Endothelial cell of umbilical vein (primary cell): ENCODE results near the gene MYOM3. TPM values are rescaled to one million over a fixed set of nuclear protein-coding genes. Genes with fewer than 3 reads are reported as not detected.

Experiments
- BruUV-seq: library from RNA; stranded (reverse); fragments of 400-500 nt; replicated peaks from 2 replicates; lab custom pipeline; 2021; lab: Mats Ljungman, UMichigan
- CTCF ChIA-PET: fragments of 300-600, 350-600 bp; sonication (Branson Sonifier 250); formaldehyde crosslinking; loops from one replicate; lab custom pipeline; 2021; ENCODE audit warnings: antibody characterized with exemption, inconsistent platforms; lab: Charles Lee
- POLR2A ChIA-PET: fragments of 300-600, 350-600 bp; sonication (Branson Sonifier 250); formaldehyde crosslinking; loops from one replicate; lab custom pipeline; 2021; ENCODE audit warnings: antibody characterized with exemption, inconsistent platforms; lab: Charles Lee
- DNase-seq: peaks from one replicate; pipeline ENCODE4 v3.0.0-alpha.2; 2011; ENCODE audit warnings: low read depth, low spot score
- FAIRE-seq: peaks from 2 replicates; lab custom pipeline; 2011; peaks lifted over from hg19 to GRCh38; lab: Jason Lieb, UNC
- H2AFZ ChIP-seq: 2 replicates; pipeline ENCODE4 v1.6.0; 2012; ENCODE audit warnings: low read depth, low read length, control low read depth, inconsistent platforms
- H3K27ac ChIP-seq: 2 replicates; pipeline ENCODE4 v1.5.1; 2011; ENCODE audit warnings: low read depth, mild to moderate bottlenecking, control low read depth, low read length, moderate library complexity; ENCODE audit not compliant: insufficient read depth
- H3K27me3 ChIP-seq, 2 experiments: 2 replicates each; pipeline versions ENCODE4 v1.6.0 to v1.6.1; 2011; ENCODE audit warnings: low read length in 2 of 2, mixed read lengths in 1 of 2; ENCODE audit not compliant: control insufficient read depth in 2 of 2, insufficient read depth in 2 of 2
- H3K36me3 ChIP-seq, 2 experiments: 2 replicates in 1 of 2; 3 replicates in 1 of 2; pipeline ENCODE4 v1.5.1; 2011; ENCODE audit warnings: low read length in 2 of 2, mild to moderate bottlenecking in 1 of 2, moderate library complexity in 1 of 2; ENCODE audit not compliant: control insufficient read depth in 2 of 2, insufficient read depth in 2 of 2; ENCODE audit errors: extremely low read depth in 1 of 2
- H3K4me1 ChIP-seq: 3 replicates; pipeline ENCODE4 v1.5.1; 2011; ENCODE audit warnings: mild to moderate bottlenecking, low read length; ENCODE audit not compliant: control insufficient read depth, insufficient read depth; ENCODE audit errors: extremely low read depth
- H3K4me2 ChIP-seq: 2 replicates; pipeline ENCODE4 v1.6.1; 2011; ENCODE audit warnings: low read length, control low read depth, mixed read lengths; ENCODE audit not compliant: insufficient read depth
- H3K4me3 ChIP-seq, 3 experiments: fragments of 200-600 bp in 1 of 3; sonication (generic), shearing (Covaris generic) in 1 of 3; replicated peaks in 1 of 3; 2 replicates each; pipeline ENCODE4 v1.5.1; 2011 to 2016; ENCODE audit warnings: control low read depth in 3 of 3, low read length in 3 of 3, mild to moderate bottlenecking in 2 of 3, inconsistent platforms in 1 of 3, low read depth in 1 of 3, moderate library complexity in 1 of 3; ENCODE audit not compliant: insufficient read depth in 1 of 3
- H3K79me2 ChIP-seq: 2 replicates; pipeline ENCODE4 v1.6.0; 2012; ENCODE audit warnings: low read length, inconsistent platforms; ENCODE audit not compliant: control insufficient read depth, insufficient read depth
- H3K9ac ChIP-seq: replicated peaks from 2 replicates; pipeline ENCODE3; 2011; ENCODE audit warnings: low read length, control low read depth; ENCODE audit not compliant: insufficient read depth; ENCODE audit errors: extremely low read depth
- H3K9me1 ChIP-seq: replicated peaks from 3 replicates; pipeline ENCODE4 v1.6.0; 2011; ENCODE audit warnings: mild to moderate bottlenecking, low read length; ENCODE audit not compliant: control insufficient read depth, insufficient read depth; ENCODE audit errors: extremely low read depth
- H3K9me3 ChIP-seq: replicated peaks from 2 replicates; pipeline ENCODE4 v1.5.1; 2012; ENCODE audit warnings: low read length, inconsistent platforms; ENCODE audit not compliant: control insufficient read depth, insufficient read depth
- H4K20me1 ChIP-seq: replicated peaks from 2 replicates; pipeline ENCODE3; 2011; ENCODE audit warnings: mild to moderate bottlenecking, low read length; ENCODE audit not compliant: control insufficient read depth, insufficient read depth; ENCODE audit errors: extremely low read depth
- EZH2 ChIP-seq: IDR thresholded peaks from 2 replicates; pipeline ENCODE4 v1.6.1; 2012; ENCODE audit warnings: borderline replicate concordance, low read depth, mild to moderate bottlenecking, moderate library complexity, low read length, inconsistent platforms; ENCODE audit not compliant: severe bottlenecking
- FOS ChIP-seq: IDR thresholded peaks from 2 replicates; pipeline ENCODE4 v1.6.1; 2011; ENCODE audit warnings: mild to moderate bottlenecking, low read length, moderate library complexity, borderline replicate concordance; ENCODE audit not compliant: insufficient read depth
- GATA2 ChIP-seq: IDR thresholded peaks from 2 replicates; pipeline ENCODE4 v1.7.0; 2011; ENCODE audit warnings: low read depth, mild to moderate bottlenecking, moderate library complexity, mixed read lengths, low read length; ENCODE audit not compliant: insufficient read length, insufficient read depth
- JUN ChIP-seq: IDR thresholded peaks from 2 replicates; pipeline ENCODE4 v1.6.1; 2011; ENCODE audit warnings: borderline replicate concordance, low read depth; ENCODE audit not compliant: insufficient read length, insufficient read depth
- POLR2AphosphoS5 ChIP-seq: IDR thresholded peaks from 2 replicates; pipeline ENCODE4 v1.6.1; 2012; ENCODE audit warnings: low read depth, mild to moderate bottlenecking, control low read depth, low read length, moderate library complexity; ENCODE audit not compliant: insufficient read depth
- dilution Hi-C: fragments of 300-500 bp; cut with MboI; formaldehyde crosslinking; loops from one replicate; pipeline ENCODE4 v1.15.0; 2019; ENCODE audit warnings: low sequenced_read_pairs; ENCODE audit not compliant: extremely low pct_ligation_motif_present
- intact Hi-C: fragments of 100-400 bp; cut with micrococcal nuclease; formaldehyde crosslinking; loops from one replicate; pipeline ENCODE4 v1.10.0; 2022
- polyA plus RNA-seq, 4 experiments: library from polyadenylated mRNA; depleted of rRNA in 3 of 4; stranded (reverse) in 3 of 4; unstranded in 1 of 4; fragments of >200 nt; gene quantifications; 2 replicates each; pipeline versions ENCODE4 v1.2.1 to v1.2.3, GENCODE V29; 2011 to 2012; ENCODE audit warnings: missing spikeins in 1 of 4
- total RNA-seq: library from RNA; stranded (reverse); gene quantifications from 2 replicates; pipeline ENCODE4 v1.2.3, GENCODE V29; 2021
- TF ChIP-seq, protein P1 (sequence below), 2 donors: IDR thresholded peaks; 1 replicate in 1 of 2; 2 replicates in 1 of 2; pipeline ENCODE4 v1.5.1; 2011; ENCODE audit warnings: low read length in 2 of 2, mild to moderate bottlenecking in 2 of 2, moderate library complexity in 2 of 2, control low read depth in 1 of 2, inconsistent platforms in 1 of 2, low read depth in 1 of 2; ENCODE audit not compliant: insufficient read depth in 1 of 2; ENCODE audit errors: extremely low read depth in 1 of 2
- TF ChIP-seq, protein P2 (sequence below): IDR thresholded peaks from 2 replicates; pipeline ENCODE4 v1.6.1; 2011; ENCODE audit not compliant: insufficient read depth, insufficient read length

MYOM3 gene
- total and polyA plus RNA-seq, 2 donors (not counting 3 experiments of a cell fraction or from before 2014, with no cell fraction given), result 0.11 to 0.40 TPM

DNA sequence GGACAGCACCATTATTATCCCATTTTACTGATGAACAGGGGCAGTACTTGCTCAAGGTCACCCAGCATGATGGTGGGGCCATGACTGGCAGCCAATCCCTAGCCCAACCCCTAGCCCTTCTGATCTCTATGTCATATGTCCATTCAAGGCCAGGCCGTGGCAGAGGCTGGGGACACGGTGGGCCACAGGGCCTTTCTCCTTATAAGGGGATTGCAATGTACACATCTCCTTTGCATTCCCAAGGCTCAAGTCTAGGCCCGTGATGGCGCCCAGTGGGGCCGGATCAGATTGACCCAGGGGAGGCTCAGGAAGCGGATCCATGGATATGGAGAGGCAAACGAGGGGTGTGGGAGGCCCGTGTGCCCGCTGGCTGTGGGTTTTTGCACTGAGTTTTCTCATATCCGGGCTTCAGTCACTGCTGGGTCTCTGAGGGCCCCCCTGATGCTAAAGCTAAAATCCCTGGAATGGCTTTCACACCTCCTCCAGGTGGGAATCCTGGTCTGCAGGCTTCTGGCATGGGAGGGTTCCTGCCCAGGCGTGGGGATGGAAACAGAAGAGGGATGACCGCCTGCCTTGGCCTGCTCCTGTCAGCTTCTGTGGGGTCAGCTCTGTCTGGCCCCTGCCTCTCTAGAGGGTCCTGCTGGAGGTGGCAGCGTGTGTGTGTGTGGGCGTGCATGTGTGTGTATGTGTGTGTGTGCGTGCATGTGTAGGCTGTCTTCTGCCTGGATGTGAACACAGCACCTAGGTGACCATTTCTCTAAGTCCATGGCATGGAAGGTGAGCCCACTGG is 2.1 kb downstream of the MYOM3 start:
- FAIRE-seq (no peak), DNase-seq (no peak)
- no peak overlapping the region for H3K27ac ChIP-seq
- no peaks in the 10 kb centered on the region for H3K9me3 ChIP-seq
- H3K4me3 ChIP-seq, result no peak overlapping the region
- no peak overlapping the region for H2AFZ ChIP-seq
- dilution Hi-C loops, result no loop called here
- TF ChIP-seq EZH2 (no peak), FOS (no peak), GATA2 (no peak), POLR2AphosphoS5 (no peak), JUN (no peak)
- TF ChIP-seq, protein P1, sequence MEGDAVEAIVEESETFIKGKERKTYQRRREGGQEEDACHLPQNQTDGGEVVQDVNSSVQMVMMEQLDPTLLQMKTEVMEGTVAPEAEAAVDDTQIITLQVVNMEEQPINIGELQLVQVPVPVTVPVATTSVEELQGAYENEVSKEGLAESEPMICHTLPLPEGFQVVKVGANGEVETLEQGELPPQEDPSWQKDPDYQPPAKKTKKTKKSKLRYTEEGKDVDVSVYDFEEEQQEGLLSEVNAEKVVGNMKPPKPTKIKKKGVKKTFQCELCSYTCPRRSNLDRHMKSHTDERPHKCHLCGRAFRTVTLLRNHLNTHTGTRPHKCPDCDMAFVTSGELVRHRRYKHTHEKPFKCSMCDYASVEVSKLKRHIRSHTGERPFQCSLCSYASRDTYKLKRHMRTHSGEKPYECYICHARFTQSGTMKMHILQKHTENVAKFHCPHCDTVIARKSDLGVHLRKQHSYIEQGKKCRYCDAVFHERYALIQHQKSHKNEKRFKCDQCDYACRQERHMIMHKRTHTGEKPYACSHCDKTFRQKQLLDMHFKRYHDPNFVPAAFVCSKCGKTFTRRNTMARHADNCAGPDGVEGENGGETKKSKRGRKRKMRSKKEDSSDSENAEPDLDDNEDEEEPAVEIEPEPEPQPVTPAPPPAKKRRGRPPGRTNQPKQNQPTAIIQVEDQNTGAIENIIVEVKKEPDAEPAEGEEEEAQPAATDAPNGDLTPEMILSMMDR (IDR thresholded peaks at IDR 0.05; ENCODE audit: extremely low read depth in 1 of 2, insufficient read depth in 1 of 2, low read depth in 1 of 2, low read length in 2 of 2), result no peak
- TF ChIP-seq, protein P2, sequence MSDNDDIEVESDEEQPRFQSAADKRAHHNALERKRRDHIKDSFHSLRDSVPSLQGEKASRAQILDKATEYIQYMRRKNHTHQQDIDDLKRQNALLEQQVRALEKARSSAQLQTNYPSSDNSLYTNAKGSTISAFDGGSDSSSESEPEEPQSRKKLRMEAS, result no peak
- no peaks in the 10 kb centered on the region for H3K36me3 ChIP-seq
- H3K4me1 ChIP-seq, result peaks cover 25% of the 10 kb centered on the region
- ChIA-PET POLR2A (no interaction called here), CTCF (interaction anchor here (3.2 kb wide), 1 partner anchor 41 kb away, joined by 26 read pairs; no protein-coding TSS in a partner anchor)
- no peak overlapping the region for H3K4me2 ChIP-seq
- H3K9ac ChIP-seq, result no peak overlapping the region
- peaks cover 0 to 2% of the 10 kb centered on the region in 2 experiments for H3K27me3 ChIP-seq
- intact Hi-C loops, result loop anchor here (5.0 kb wide), 1 partner anchor 153 kb away; the partner anchor contains the start of gene PNRC2
- H4K20me1 ChIP-seq, result no peaks in the 10 kb centered on the region
- no TSS peak for BruUV-seq
- H3K9me1 ChIP-seq, result no peaks in the 10 kb centered on the region
- H3K79me2 ChIP-seq, result no peaks in the 10 kb centered on the region
